ENCODE data around the gene CDH23. TPM values are rescaled to one million over a fixed set of nuclear protein-coding genes. Genes with fewer than 3 reads are reported as not detected.

The CDH23 gene
- total RNA-seq, 1 donor from 2014 or later: not detected

DNA sequence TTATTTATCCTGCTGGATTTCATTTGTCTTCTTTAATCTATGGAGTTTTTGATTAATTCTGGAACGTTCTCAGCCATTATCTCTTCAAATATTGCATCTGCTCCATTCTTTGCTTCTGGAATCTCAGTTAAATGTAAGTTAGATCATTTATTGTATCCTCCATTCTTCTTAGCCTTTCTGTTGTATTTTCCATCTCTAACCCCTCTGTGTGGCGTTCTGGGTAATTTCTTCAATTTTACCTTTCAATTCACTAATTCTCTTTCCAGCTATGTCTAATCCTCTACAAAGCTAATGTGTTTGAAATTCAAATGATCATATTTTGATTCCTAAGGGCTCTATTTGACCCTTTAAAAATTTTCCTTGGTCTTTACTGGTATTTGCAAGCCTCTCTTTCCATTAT lies 92.4 kb downstream of the CDH23 start:
- Histone ChIP-seq H3K27me3 (ENCODE audit: control insufficient read depth, insufficient read depth, low read length) (no peaks in the 10 kb centered on the region), H3K4me3 (ENCODE audit: low read depth, low read length) (no peak overlapping the region), H3K36me3 (ENCODE audit: control insufficient read depth, insufficient read depth, low read length) (no peaks in the 10 kb centered on the region)
- TF ChIP-seq, protein P1, sequence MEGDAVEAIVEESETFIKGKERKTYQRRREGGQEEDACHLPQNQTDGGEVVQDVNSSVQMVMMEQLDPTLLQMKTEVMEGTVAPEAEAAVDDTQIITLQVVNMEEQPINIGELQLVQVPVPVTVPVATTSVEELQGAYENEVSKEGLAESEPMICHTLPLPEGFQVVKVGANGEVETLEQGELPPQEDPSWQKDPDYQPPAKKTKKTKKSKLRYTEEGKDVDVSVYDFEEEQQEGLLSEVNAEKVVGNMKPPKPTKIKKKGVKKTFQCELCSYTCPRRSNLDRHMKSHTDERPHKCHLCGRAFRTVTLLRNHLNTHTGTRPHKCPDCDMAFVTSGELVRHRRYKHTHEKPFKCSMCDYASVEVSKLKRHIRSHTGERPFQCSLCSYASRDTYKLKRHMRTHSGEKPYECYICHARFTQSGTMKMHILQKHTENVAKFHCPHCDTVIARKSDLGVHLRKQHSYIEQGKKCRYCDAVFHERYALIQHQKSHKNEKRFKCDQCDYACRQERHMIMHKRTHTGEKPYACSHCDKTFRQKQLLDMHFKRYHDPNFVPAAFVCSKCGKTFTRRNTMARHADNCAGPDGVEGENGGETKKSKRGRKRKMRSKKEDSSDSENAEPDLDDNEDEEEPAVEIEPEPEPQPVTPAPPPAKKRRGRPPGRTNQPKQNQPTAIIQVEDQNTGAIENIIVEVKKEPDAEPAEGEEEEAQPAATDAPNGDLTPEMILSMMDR (IDR thresholded peaks at IDR 0.05; ENCODE audit: insufficient read depth, low read length, severe bottlenecking): no peak
- DNase-seq (ENCODE audit: low read depth) (no peak), FAIRE-seq (no peak)

DNA sequence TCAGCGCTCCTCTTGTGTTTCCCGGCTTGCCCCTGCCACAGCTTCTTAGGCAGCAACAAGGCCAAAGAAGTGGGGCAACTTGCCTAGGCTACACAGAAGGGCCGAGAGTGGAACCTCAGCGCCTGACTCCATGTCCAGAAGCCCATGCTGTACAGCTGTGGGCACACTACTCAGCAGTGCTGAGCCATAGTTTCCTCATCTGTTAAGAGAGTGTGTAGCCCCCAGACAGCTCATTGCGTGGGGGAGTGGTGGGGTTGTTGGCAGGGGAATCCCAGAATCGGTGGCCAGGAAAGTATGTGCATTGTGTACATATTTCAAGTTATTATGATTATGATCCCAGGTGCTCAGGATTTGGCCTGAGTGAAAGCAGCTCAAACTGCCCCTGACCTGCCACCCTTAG lies 96.2 kb downstream of the CDH23 start:
- H3K27me3 ChIP-seq (ENCODE audit: control insufficient read depth, insufficient read depth, low read length): no peaks in the 10 kb centered on the region
- TF ChIP-seq, protein P1 (IDR thresholded peaks at IDR 0.05; ENCODE audit: insufficient read depth, low read length, severe bottlenecking): no peak
- no peak for DNase-seq (ENCODE audit: low read depth)
- no peak for FAIRE-seq
- H3K4me3 ChIP-seq (ENCODE audit: low read depth, low read length): no peak overlapping the region
- H3K36me3 ChIP-seq (ENCODE audit: control insufficient read depth, insufficient read depth, low read length): no peaks in the 10 kb centered on the region

DNA sequence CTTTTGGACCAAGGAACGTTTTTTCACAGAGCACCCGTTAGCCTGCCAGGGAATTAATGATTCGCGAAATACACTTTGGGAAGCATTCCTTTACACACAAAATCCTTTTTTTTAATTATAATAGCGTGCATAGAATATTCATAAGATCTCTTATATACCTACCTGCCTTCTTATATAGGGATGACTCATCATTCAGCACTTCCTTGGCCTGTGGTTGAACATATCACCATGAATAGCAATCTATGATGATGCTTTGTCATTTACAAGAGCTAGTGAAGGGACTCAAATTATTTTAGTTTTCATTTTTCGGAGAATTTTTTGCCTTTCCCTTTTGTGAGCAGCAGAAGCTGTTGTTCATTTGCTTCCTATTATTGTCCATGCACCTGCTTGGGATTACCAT lies 97.0 kb downstream of the CDH23 start:
- DNase-seq (ENCODE audit: low read depth) (peak; percentile 65), FAIRE-seq (no peak)
- Histone ChIP-seq H3K4me3 (ENCODE audit: low read depth, low read length) (no peak overlapping the region), H3K36me3 (ENCODE audit: control insufficient read depth, insufficient read depth, low read length) (no peaks in the 10 kb centered on the region), H3K27me3 (ENCODE audit: control insufficient read depth, insufficient read depth, low read length) (no peaks in the 10 kb centered on the region)
- TF ChIP-seq, protein P1 (IDR thresholded peaks at IDR 0.05; ENCODE audit: insufficient read depth, low read length, severe bottlenecking): no peak

DNA sequence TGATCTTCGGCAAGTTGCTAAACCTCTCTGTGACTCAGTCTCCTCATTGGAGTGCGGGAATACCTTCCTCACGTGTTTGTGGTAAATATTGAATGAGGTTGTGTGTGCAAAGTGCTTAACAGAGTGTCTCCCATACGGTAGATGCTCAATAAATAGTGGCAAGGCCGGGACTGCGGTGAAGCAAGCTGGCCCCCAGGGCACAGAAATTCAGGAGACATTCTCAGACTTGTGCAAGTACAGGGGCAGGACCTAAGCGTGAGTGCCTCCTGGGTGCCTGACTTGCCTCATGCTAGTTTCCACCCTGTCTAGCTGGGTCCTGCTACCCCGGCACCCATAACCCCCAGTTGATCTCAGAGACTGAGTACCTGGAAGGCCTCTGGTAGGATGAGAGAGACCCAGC lies 97.8 kb downstream of the CDH23 start:
- TF ChIP-seq, protein P1 (IDR thresholded peaks at IDR 0.05; ENCODE audit: insufficient read depth, low read length, severe bottlenecking): no peak

DNA sequence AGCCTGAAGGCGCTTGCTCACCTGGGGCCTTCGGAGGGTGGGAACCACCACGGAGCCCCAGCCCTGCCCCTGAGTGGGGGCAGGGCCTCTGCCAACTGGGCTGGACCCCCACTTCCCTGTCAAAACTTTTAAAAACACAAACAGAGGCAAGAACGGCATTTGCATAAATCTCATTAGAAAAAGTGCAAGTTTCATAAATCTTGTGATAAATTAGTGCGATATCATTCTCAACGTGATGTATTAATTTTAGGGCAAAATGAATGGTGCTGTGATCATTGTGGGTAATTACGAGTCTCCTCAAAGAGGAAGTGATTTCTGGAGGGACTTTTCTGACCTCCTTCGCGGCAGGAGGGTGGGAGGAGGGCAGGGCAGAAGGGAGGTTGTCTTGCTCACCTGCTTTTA lies 98.3 kb downstream of the CDH23 start:
- no peak for FAIRE-seq
- TF ChIP-seq, protein P1 (IDR thresholded peaks at IDR 0.05; ENCODE audit: insufficient read depth, low read length, severe bottlenecking): no peak
- Histone ChIP-seq H3K36me3 (ENCODE audit: control insufficient read depth, insufficient read depth, low read length) (no peaks in the 10 kb centered on the region), H3K27me3 (ENCODE audit: control insufficient read depth, insufficient read depth, low read length) (no peaks in the 10 kb centered on the region), H3K4me3 (ENCODE audit: low read depth, low read length) (no peak overlapping the region)
- DNase-seq (ENCODE audit: low read depth): no peak

More for the DNA sequence above, 97.8 kb downstream of the CDH23 start:
- FAIRE-seq (no peak), DNase-seq (ENCODE audit: low read depth) (no peak)
- Histone ChIP-seq H3K27me3 (ENCODE audit: control insufficient read depth, insufficient read depth, low read length) (no peaks in the 10 kb centered on the region), H3K36me3 (ENCODE audit: control insufficient read depth, insufficient read depth, low read length) (no peaks in the 10 kb centered on the region), H3K4me3 (ENCODE audit: low read depth, low read length) (no peak overlapping the region)
